K562 (cell line): ENCODE results near the gene RALGAPB. TPM values are rescaled to one million over a fixed set of nuclear protein-coding genes. Genes with fewer than 3 reads are reported as not detected.

Source experiments
- ATAC-seq: fragments of 200-7000 bp; cut with Tn5 transposase; 3 replicates; pipeline ENCODE4 v1.9.1; 2020; ENCODE audit warnings: moderate library complexity
- BruUV-seq: library from RNA; stranded (reverse); fragments of 400-500 nt; replicated peaks from 2 replicates; lab custom pipeline; 2021; lab: Mats Ljungman, UMichigan
- CTCF ChIA-PET: fragments of 300-600 bp; formaldehyde crosslinking; extraction: SDS; loops from one replicate; lab custom pipeline; 2021; ENCODE audit warnings: low intra/inter-chr PET ratio; lab: Yijun Ruan, JAX
- POLR2A ChIA-PET: fragments of 300-600, 350-650 bp; sonication (Branson Sonifier 250); formaldehyde crosslinking; extraction: SDS; loops from one replicate; lab custom pipeline; 2021; ENCODE audit warnings: antibody characterized with exemption, inconsistent platforms; lab: Yijun Ruan, JAX
- DNase-seq, 4 experiments: peaks; one replicate each; pipeline versions ENCODE4 v3.0.0 to v3.0.0-alpha.2; 2011 to 2018; ENCODE audit warnings: low spot score in 3 of 4, mixed read lengths in 3 of 4; ENCODE audit errors: extremely low read depth in 1 of 4
- FAIRE-seq: peaks from 2 replicates; lab custom pipeline; 2011; peaks lifted over from hg19 to GRCh38; lab: Jason Lieb, UNC
- H2AFZ ChIP-seq: 2 replicates; pipeline ENCODE4 v1.6.0; 2011; ENCODE audit warnings: low read depth, low read length, control low read depth, inconsistent platforms
- H3K27ac ChIP-seq: fragments of 200-600 bp; 3 replicates; pipeline ENCODE4 v1.8.0; 2011; ENCODE audit warnings: low read depth, mild to moderate bottlenecking, control low read depth, inconsistent platforms, low read length, moderate library complexity, mixed read lengths; ENCODE audit errors: extremely low read depth
- H3K27me3 ChIP-seq, 2 experiments: fragments of 300-600 bp in 1 of 2; 2 replicates in 1 of 2; 3 replicates in 1 of 2; pipeline versions ENCODE4 v1.6.0 to v1.8.0; 2011; ENCODE audit warnings: inconsistent platforms in 2 of 2, low read length in 2 of 2, mild to moderate bottlenecking in 1 of 2, mixed read lengths in 1 of 2, moderate library complexity in 1 of 2; ENCODE audit not compliant: control insufficient read depth in 2 of 2, insufficient read depth in 2 of 2
- H3K36me3 ChIP-seq: fragments of 300-600 bp; 3 replicates; pipeline ENCODE4 v1.8.0; 2011; ENCODE audit warnings: mild to moderate bottlenecking, low read length, inconsistent platforms; ENCODE audit not compliant: control insufficient read depth, insufficient read depth
- H3K4me1 ChIP-seq, 2 experiments: fragments of 200-600 bp in 1 of 2; replicated peaks in 1 of 2; 2 replicates in 1 of 2; 3 replicates in 1 of 2; pipeline versions ENCODE4 v1.5.1 to v1.8.0; 2011; ENCODE audit warnings: inconsistent platforms in 2 of 2, low read length in 2 of 2, mild to moderate bottlenecking in 1 of 2, mixed read lengths in 1 of 2, moderate library complexity in 1 of 2; ENCODE audit not compliant: control insufficient read depth in 2 of 2, insufficient read depth in 2 of 2
- H3K4me2 ChIP-seq: 2 replicates; pipeline ENCODE4 v1.6.1; 2011; ENCODE audit warnings: low read length, control low read depth, inconsistent platforms, mixed read lengths; ENCODE audit not compliant: insufficient read depth
- H3K4me3 ChIP-seq: fragments of 200-600 bp; sonication (generic), shearing (Covaris generic); 2 replicates; pipeline ENCODE4 v1.5.1; 2016; ENCODE audit warnings: control low read depth, inconsistent platforms
- H3K79me2 ChIP-seq: fragments of 200-600 bp; 3 replicates; pipeline ENCODE4 v1.8.0; 2011; ENCODE audit warnings: low read length, inconsistent platforms; ENCODE audit not compliant: control insufficient read depth, insufficient read depth
- H3K9ac ChIP-seq, 2 experiments: 2 replicates each; pipeline versions ENCODE4 v1.6.0 to v1.6.1; 2011; ENCODE audit warnings: low read depth in 2 of 2, low read length in 2 of 2, control low read depth in 1 of 2, inconsistent platforms in 1 of 2, mild to moderate bottlenecking in 1 of 2, mixed read lengths in 1 of 2; ENCODE audit not compliant: insufficient read depth in 1 of 2
- H3K9me1 ChIP-seq: one replicate; pipeline ENCODE4 v1.6.0; 2011; ENCODE audit warnings: inconsistent platforms, mild to moderate bottlenecking, low read length, moderate library complexity; ENCODE audit not compliant: control insufficient read depth, insufficient read depth
- H3K9me3 ChIP-seq: replicated peaks from 2 replicates; pipeline ENCODE4 v1.5.1; 2011; ENCODE audit warnings: low read depth, low read length, inconsistent platforms; ENCODE audit not compliant: control insufficient read depth, insufficient read depth
- H4K20me1 ChIP-seq: replicated peaks from 2 replicates; pipeline ENCODE4 v1.6.1; 2011; ENCODE audit warnings: low read length, inconsistent platforms, mixed read lengths; ENCODE audit not compliant: control insufficient read depth, insufficient read depth
- ADNP ChIP-seq: fragments of 200-800 bp; sonication (Bioruptor generic); IDR thresholded peaks from 2 replicates; pipeline ENCODE4 v1.6.1; 2016; ENCODE audit warnings: missing genetic modification characterization, missing compliant biosample characterization
- ATF2 ChIP-seq: sonication (generic); formaldehyde crosslinking; IDR thresholded peaks from 2 replicates; pipeline ENCODE4 v1.8.1; 2022; ENCODE audit warnings: missing genetic modification reagents
- DMBX1 ChIP-seq: fragments of 250-450 bp; sonication (Bioruptor Pico); IDR thresholded peaks from 2 replicates; pipeline ENCODE4 v1.8.0; 2022; ENCODE audit warnings: inconsistent platforms, mild to moderate bottlenecking, moderate library complexity, borderline replicate concordance
- HMG20A ChIP-seq: fragments of 450-650 bp; formaldehyde crosslinking; conservative IDR thresholded peaks from 2 replicates; pipeline ENCODE4 v1.4.0; 2020; ENCODE audit warnings: mild to moderate bottlenecking, mixed read lengths
- HSF4 ChIP-seq: fragments of 250-450 bp; sonication (Bioruptor Pico); IDR thresholded peaks from 2 replicates; pipeline ENCODE4 v2.1.2; 2022; ENCODE audit warnings: mild to moderate bottlenecking, moderate library complexity, borderline replicate concordance
- NFRKB ChIP-seq: fragments of 450-650 bp; IDR thresholded peaks from 2 replicates; pipeline ENCODE4 v1.6.1; 2016; ENCODE audit warnings: low read depth
- RCOR1 ChIP-seq, 2 experiments: IDR thresholded peaks; 2 replicates each; pipeline ENCODE4 v1.6.1; 2012; ENCODE audit warnings: low read depth in 2 of 2, low read length in 2 of 2, borderline replicate concordance in 1 of 2, improper control_type of control experiment in 1 of 2
- TEAD2 ChIP-seq: fragments of 450-650 bp; IDR thresholded peaks from 2 replicates; pipeline ENCODE4 v1.6.1; 2016; ENCODE audit warnings: missing genetic modification characterization, control low read depth, missing compliant biosample characterization
- TSC22D4 ChIP-seq: fragments of 450-650 bp; IDR thresholded peaks from 2 replicates; pipeline ENCODE4 v1.6.1; 2016; ENCODE audit warnings: missing genetic modification characterization, missing biosample characterization, control low read depth
- ZNF518B ChIP-seq: fragments of 250-450 bp; sonication (Bioruptor Pico); IDR thresholded peaks from 2 replicates; pipeline ENCODE4 v1.5.0; 2021; ENCODE audit warnings: mild to moderate bottlenecking, moderate library complexity
- WGBS: fragments of 100-300 bp; shearing (Covaris generic); methylation state at CpG from one replicate; pipeline ENCODE4 v1.1.6; 2016; ENCODE audit warnings: low coverage, mixed read lengths; ENCODE audit not compliant: insufficient coverage; ENCODE audit errors: missing lambda C conversion rate; 5-methylcytosine and 5-hydroxymethylcytosine counted together
- in situ Hi-C: fragments of 300-500 bp; cut with MboI; formaldehyde crosslinking; loops from 4 replicates; pipeline ENCODE4 v1.15.0; 2018; ENCODE audit warnings: inconsistent platforms, mixed read lengths
- intact Hi-C: fragments of 100-400 bp; cut with micrococcal nuclease; formaldehyde crosslinking; loops from 2 replicates; pipeline ENCODE4 v1.14.2; 2022
- polyA plus RNA-seq, 8 experiments: library from polyadenylated mRNA; depleted of rRNA in 4 of 8; stranded (reverse) in 5 of 8; unstranded in 3 of 8; fragments of >200 nt; fragmentation: Nextera tagmentation in 2 of 8; fragmentation: Illumina TruSeq in 1 of 8; extraction: Ambion mirVana in 2 of 8; extraction: Trizol in 1 of 8; gene quantifications; 2 replicates each; pipeline versions ENCODE4 v1.2.1 to v1.2.3, GENCODE V29; 2011 to 2014; ENCODE audit warnings: inconsistent platforms in 1 of 8, missing spikeins in 1 of 8
- total RNA-seq, 7 experiments: library from RNA; depleted of rRNA in 6 of 7; stranded (reverse); fragments of >200 nt in 6 of 7; fragmentation: Illumina TruSeq in 2 of 7; extraction: Trizol in 2 of 7; gene quantifications; 2 replicates each; pipeline versions ENCODE4 v1.2.1 to v1.2.3, GENCODE V29; 2011 to 2021; ENCODE audit warnings: low replicate concordance in 1 of 7

The RALGAPB gene
- total and polyA plus RNA-seq, 9 of the 15 experiments (the other 6 are each of a cell fraction or from before 2014, with no cell fraction given), result 4.3 to 25.6 (median 13.6) TPM

- H4K20me1 ChIP-seq, result no peaks in the 10 kb centered on the region
- no peaks in the 10 kb centered on the region for H3K9me3 ChIP-seq
- no peak overlapping the region for H3K4me3 ChIP-seq
- H3K27ac ChIP-seq, result no peak overlapping the region
- POLR2A ChIA-PET, result interaction anchor here (0.7 to 1.7 kb wide), 2 partner anchors 32 to 1513 kb away, joined by 3 to 5 read pairs; partner anchors contain the start of gene RALGAPB
- CTCF ChIA-PET, result no interaction called here
- TF ChIP-seq ATF2 (CRISPR knock-in tag), result no peak
- TF ChIP-seq HSF4 (CRISPR knock-in tag), result no peak
- TF ChIP-seq NFRKB, result no peak
- no peak for TF ChIP-seq TSC22D4
- no peak for TF ChIP-seq DMBX1 (CRISPR knock-in tag)
- no peak for TF ChIP-seq HMG20A (CRISPR knock-in tag)
- no peak for TF ChIP-seq TEAD2 (tag)
- TF ChIP-seq ZNF518B (CRISPR knock-in tag), result no peak
- no peak for TF ChIP-seq ADNP (tag)
- TF ChIP-seq RCOR1 (IDR thresholded peaks at IDR 0.05; ENCODE audit: borderline replicate concordance in 1 of 2, low read depth in 2 of 2, low read length in 2 of 2), result no peak
- H3K36me3 ChIP-seq, result peaks cover 52% of the 10 kb centered on the region; the same call in 2 of the 3 replicates
- intact Hi-C loops, result no loop called here
- H3K4me2 ChIP-seq, result no peak overlapping the region
- BruUV-seq, result TSS peak; percentile 16
- H3K9ac ChIP-seq, result no peak overlapping the region
- in situ Hi-C loops, result no loop called here
- H3K79me2 ChIP-seq, result no peaks in the 10 kb centered on the region
- H3K9me1 ChIP-seq, result no peaks in the 10 kb centered on the region
- no peak for DNase-seq
- 98% methylated on average over 3 of the region's 3 CpGs for WGBS
- no peaks in the 10 kb centered on the region for H3K4me1 ChIP-seq
- no peaks in the 10 kb centered on the region for H3K27me3 ChIP-seq
- peak; percentile 29 for FAIRE-seq
- H2AFZ ChIP-seq, result no peak overlapping the region
- no peak for ATAC-seq
Observed at GRCh38 chr20:38504368-38505090, 31.9 kb downstream of the RALGAPB start.
